ENCODE data around the gene PARS2. TPM values are rescaled to one million over a fixed set of nuclear protein-coding genes. Genes with fewer than 3 reads are reported as not detected.

The PARS2 gene
- total RNA-seq, 1 experiment from 2014 or later = 10.2 TPM

DNA sequence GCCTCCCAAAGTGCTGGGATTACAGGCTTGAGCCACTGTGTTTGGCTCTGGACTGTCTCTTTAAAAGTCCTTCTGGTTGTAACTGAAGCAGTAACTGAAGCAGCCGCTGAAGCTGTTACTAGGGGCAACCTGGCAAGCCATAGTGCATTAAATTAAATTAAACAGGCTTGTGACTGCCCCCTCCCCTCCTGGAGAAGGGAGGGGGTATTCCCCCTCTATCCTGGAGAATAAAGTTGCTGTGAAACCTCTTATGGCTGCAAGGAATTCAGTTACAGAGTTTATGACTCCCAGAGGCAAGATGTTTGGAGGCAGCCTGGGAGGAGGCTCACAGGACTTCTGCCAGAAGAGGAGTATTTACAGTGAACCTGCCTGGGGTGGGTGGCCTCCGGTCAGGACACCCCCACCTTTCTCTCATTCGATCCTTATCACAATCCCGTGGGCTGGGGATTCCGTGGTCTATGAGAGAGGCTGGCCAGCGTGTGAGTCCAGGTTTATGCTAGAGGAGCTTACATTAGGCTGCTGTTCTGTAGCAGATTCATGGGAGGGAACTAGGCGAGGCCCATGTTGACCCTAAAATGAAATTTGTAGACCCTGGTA lies 28.5 kb upstream of the PARS2 start:
- Mint-ChIP-seq H3K4me1 (peaks cover 48 to 55% of the 10 kb centered on the region in 2 experiments), H3K27me3 (ENCODE audit: low read depth) (peaks cover 3% of the 10 kb centered on the region), H3K4me3 (no peak overlapping the region), H3K9me3 (peaks cover 2 to 3% of the 10 kb centered on the region in 2 experiments; a peak in 2 of 5 replicates), H3K27ac (no peak overlapping the region), H3K36me3 (ENCODE audit: insufficient read depth in 1 of 3, low read depth in 3 of 3) (no peaks in the 10 kb centered on the region)
- H4K20me1 ChIP-seq (ENCODE audit: control insufficient read depth, insufficient read depth, insufficient read length) = no peaks in the 10 kb centered on the region
- no peak for DNase-seq
- H2BK120ac ChIP-seq (ENCODE audit: low read depth, low read length, poor library complexity, severe bottlenecking) = no peak overlapping the region
- H3K4me1 ChIP-seq (ENCODE audit: insufficient read depth, low read length) = no peaks in the 10 kb centered on the region; the same call in 1 of the 2 replicates
- no peak overlapping the region for H3K14ac ChIP-seq (ENCODE audit: insufficient read depth, low read length)
- H3K9ac ChIP-seq (ENCODE audit: extremely low read depth, insufficient read length, low read length) = no peak overlapping the region
- H3K23me2 ChIP-seq (ENCODE audit: insufficient read length, low read depth, low read length, poor library complexity, severe bottlenecking) = no peaks in the 10 kb centered on the region
- TF ChIP-seq, protein P1, sequence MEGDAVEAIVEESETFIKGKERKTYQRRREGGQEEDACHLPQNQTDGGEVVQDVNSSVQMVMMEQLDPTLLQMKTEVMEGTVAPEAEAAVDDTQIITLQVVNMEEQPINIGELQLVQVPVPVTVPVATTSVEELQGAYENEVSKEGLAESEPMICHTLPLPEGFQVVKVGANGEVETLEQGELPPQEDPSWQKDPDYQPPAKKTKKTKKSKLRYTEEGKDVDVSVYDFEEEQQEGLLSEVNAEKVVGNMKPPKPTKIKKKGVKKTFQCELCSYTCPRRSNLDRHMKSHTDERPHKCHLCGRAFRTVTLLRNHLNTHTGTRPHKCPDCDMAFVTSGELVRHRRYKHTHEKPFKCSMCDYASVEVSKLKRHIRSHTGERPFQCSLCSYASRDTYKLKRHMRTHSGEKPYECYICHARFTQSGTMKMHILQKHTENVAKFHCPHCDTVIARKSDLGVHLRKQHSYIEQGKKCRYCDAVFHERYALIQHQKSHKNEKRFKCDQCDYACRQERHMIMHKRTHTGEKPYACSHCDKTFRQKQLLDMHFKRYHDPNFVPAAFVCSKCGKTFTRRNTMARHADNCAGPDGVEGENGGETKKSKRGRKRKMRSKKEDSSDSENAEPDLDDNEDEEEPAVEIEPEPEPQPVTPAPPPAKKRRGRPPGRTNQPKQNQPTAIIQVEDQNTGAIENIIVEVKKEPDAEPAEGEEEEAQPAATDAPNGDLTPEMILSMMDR (conservative IDR thresholded peaks at IDR 0.05) = no peak
- H3K56ac ChIP-seq (ENCODE audit: insufficient read length, low read depth, low read length) = no peak overlapping the region
- no peak overlapping the region for H3K18ac ChIP-seq (ENCODE audit: insufficient read length, low read depth, low read length)
- no peak overlapping the region for H2AFZ ChIP-seq (ENCODE audit: low read length)
- no peak overlapping the region for H3K23ac ChIP-seq (ENCODE audit: insufficient read length, low read depth, low read length)
- H2BK15ac ChIP-seq (ENCODE audit: low read depth, low read length) = no peak overlapping the region
- H2BK12ac ChIP-seq (ENCODE audit: insufficient read length, low read depth, low read length) = no peak overlapping the region
- no peaks in the 10 kb centered on the region for H3K27me3 ChIP-seq (ENCODE audit: insufficient read depth, low read length)
- H3K79me1 ChIP-seq (ENCODE audit: insufficient read depth, low read depth, low read length, poor library complexity, severe bottlenecking) = no peaks in the 10 kb centered on the region
- no peak overlapping the region for H2BK20ac ChIP-seq (ENCODE audit: low read depth, low read length, poor library complexity, severe bottlenecking)
- no peaks in the 10 kb centered on the region for H3K9me3 ChIP-seq (ENCODE audit: control insufficient read depth, low read depth, low read length)
- H4K91ac ChIP-seq (ENCODE audit: insufficient read length, low read depth, low read length) = no peak overlapping the region
- H4K5ac ChIP-seq (ENCODE audit: insufficient read length, low read depth, low read length) = no peak overlapping the region
- no peak overlapping the region for H3K27ac ChIP-seq (ENCODE audit: insufficient read length, low read depth, low read length)
- no peak overlapping the region for H3T11ph ChIP-seq (ENCODE audit: low read length)
- no peak overlapping the region for H2AK5ac ChIP-seq (ENCODE audit: insufficient read length, low read length)
- H3K79me2 ChIP-seq (ENCODE audit: insufficient read depth, low read length) = no peaks in the 10 kb centered on the region
- no peak overlapping the region for H3K4me2 ChIP-seq (ENCODE audit: insufficient read depth, insufficient read length, low read length)
- no peak overlapping the region for H3K4ac ChIP-seq (ENCODE audit: low read depth, low read length)
- no peak overlapping the region for H4K8ac ChIP-seq (replicated peaks; ENCODE audit: insufficient read length, low read depth, low read length)
- WGBS (ENCODE audit: extremely low coverage, insufficient read length, low lambda C conversion rate) = no CpG with 5 or more reads among the region's 7 CpGs
- no peak overlapping the region for H2BK5ac ChIP-seq (ENCODE audit: insufficient read length, low read length)
